ENCODE measurements around the gene TTN.

The TTN gene

DNA sequence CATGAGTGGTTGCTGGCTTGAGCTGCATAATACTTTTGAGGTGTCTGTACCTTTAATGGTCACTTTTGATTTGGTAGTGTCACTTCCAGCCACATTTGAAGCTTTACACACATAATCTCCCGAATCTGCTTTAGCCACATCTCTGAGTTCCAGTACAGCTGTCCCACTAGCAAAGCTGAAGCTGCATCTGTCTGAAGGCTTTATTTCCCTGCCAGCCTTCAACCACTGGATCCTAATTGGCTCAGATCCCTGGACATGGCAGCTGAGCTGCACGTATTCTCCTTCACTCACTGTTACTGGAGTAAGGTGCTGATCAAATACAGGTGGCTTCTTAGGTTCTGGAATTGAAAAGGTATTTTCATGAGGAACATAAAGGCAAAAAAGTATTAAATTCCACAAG, 99.7 kb downstream of the TTN start:
- H3K27me3 ChIP-seq (replicated peaks), result no peaks in the 10 kb centered on the region
- H3K36me3 ChIP-seq (replicated peaks), result no peaks in the 10 kb centered on the region
- DNase-seq, result no peak
- in situ Hi-C loops (cut with HindIII; ENCODE audit: low pct_ligation_motif_present, low sequenced_read_pairs), result no loop called here
- TF ChIP-seq, protein P1, sequence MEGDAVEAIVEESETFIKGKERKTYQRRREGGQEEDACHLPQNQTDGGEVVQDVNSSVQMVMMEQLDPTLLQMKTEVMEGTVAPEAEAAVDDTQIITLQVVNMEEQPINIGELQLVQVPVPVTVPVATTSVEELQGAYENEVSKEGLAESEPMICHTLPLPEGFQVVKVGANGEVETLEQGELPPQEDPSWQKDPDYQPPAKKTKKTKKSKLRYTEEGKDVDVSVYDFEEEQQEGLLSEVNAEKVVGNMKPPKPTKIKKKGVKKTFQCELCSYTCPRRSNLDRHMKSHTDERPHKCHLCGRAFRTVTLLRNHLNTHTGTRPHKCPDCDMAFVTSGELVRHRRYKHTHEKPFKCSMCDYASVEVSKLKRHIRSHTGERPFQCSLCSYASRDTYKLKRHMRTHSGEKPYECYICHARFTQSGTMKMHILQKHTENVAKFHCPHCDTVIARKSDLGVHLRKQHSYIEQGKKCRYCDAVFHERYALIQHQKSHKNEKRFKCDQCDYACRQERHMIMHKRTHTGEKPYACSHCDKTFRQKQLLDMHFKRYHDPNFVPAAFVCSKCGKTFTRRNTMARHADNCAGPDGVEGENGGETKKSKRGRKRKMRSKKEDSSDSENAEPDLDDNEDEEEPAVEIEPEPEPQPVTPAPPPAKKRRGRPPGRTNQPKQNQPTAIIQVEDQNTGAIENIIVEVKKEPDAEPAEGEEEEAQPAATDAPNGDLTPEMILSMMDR (IDR thresholded peaks at IDR 0.05; ENCODE audit: low read depth, low read length, missing control alignments), result no peak
- H3K27ac ChIP-seq, result no peak overlapping the region
- no peak overlapping the region for H3K4me3 ChIP-seq (ENCODE audit: low read depth, low read length)

- Histone ChIP-seq H3K27me3 (replicated peaks) (no peaks in the 10 kb centered on the region), H3K27ac (no peak overlapping the region), H3K4me3 (ENCODE audit: low read depth, low read length) (no peak overlapping the region), H3K36me3 (replicated peaks) (no peaks in the 10 kb centered on the region)
- TF ChIP-seq, protein P1 (IDR thresholded peaks at IDR 0.05; ENCODE audit: low read depth, low read length, missing control alignments), result no peak
- in situ Hi-C loops (cut with HindIII; ENCODE audit: low pct_ligation_motif_present, low sequenced_read_pairs), result no loop called here
- no peak for DNase-seq
Observed at GRCh38 chr2:178704876-178705275, 102.3 kb downstream of the TTN start.

DNA sequence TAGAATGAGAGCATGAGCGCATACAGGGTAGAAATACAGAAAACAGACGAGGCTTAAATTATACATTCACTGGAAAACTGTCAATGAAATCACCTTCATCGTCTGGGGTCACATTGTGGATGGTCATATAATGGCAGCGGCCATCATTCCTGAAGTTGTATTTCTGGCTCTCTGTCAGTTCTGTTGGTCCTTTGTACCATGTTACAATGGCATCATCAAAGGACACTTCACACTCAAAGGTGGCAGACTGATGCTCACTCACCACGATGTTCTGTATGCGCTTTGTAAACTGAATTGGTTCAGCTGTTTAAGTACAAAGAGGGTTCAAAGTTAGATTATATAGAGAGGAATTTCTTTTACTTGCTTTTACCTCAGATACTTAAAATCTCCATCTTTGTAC, 104.9 kb downstream of the TTN start:
- no peak for DNase-seq
- no peaks in the 10 kb centered on the region for H3K36me3 ChIP-seq (replicated peaks)
- H3K27me3 ChIP-seq (replicated peaks), result no peaks in the 10 kb centered on the region
- H3K4me3 ChIP-seq (ENCODE audit: low read depth, low read length), result no peak overlapping the region
- in situ Hi-C loops (cut with HindIII; ENCODE audit: low pct_ligation_motif_present, low sequenced_read_pairs), result no loop called here
- TF ChIP-seq, protein P1 (IDR thresholded peaks at IDR 0.05; ENCODE audit: low read depth, low read length, missing control alignments), result no peak
- no peak overlapping the region for H3K27ac ChIP-seq

- Histone ChIP-seq H3K36me3 (replicated peaks) (no peaks in the 10 kb centered on the region), H3K27me3 (replicated peaks) (no peaks in the 10 kb centered on the region), H3K27ac (no peak overlapping the region), H3K4me3 (ENCODE audit: low read depth, low read length) (no peak overlapping the region)
- DNase-seq, result no peak
- TF ChIP-seq, protein P1 (IDR thresholded peaks at IDR 0.05; ENCODE audit: low read depth, low read length, missing control alignments), result peak; percentile 86
- in situ Hi-C loops (cut with HindIII; ENCODE audit: low pct_ligation_motif_present, low sequenced_read_pairs), result no loop called here
Observed at GRCh38 chr2:178700922-178701342, 106.3 kb downstream of the TTN start.

DNA sequence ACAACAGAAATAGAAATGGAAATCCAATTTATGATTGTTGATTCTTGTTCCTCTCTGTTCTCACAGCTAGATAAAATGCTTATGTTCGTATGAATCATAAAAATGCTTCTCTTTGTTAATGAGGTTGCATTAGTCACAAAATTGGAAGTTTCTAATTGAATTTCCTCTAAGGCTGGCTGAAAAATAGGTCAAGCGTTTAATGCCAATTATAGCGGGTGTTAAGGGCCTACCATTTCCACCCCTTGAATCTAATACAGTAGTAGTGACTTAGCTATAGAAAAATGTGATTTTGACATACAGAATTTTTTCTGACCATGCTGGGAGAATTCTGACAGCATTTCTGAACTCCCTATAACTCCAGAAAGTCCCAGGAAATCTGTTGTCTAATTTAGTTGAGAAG, 107.1 kb downstream of the TTN start:
- no peak for DNase-seq
- H3K27ac ChIP-seq, result no peak overlapping the region
- in situ Hi-C loops (cut with HindIII; ENCODE audit: low pct_ligation_motif_present, low sequenced_read_pairs), result no loop called here
- H3K36me3 ChIP-seq (replicated peaks), result no peaks in the 10 kb centered on the region
- no peaks in the 10 kb centered on the region for H3K27me3 ChIP-seq (replicated peaks)
- TF ChIP-seq, protein P1 (IDR thresholded peaks at IDR 0.05; ENCODE audit: low read depth, low read length, missing control alignments), result no peak
- H3K4me3 ChIP-seq (ENCODE audit: low read depth, low read length), result no peak overlapping the region

- H3K4me3 ChIP-seq (ENCODE audit: low read depth, low read length), result no peak overlapping the region
- H3K27me3 ChIP-seq (replicated peaks), result no peaks in the 10 kb centered on the region
- no peaks in the 10 kb centered on the region for H3K36me3 ChIP-seq (replicated peaks)
- no peak for DNase-seq
- in situ Hi-C loops (cut with HindIII; ENCODE audit: low pct_ligation_motif_present, low sequenced_read_pairs), result no loop called here
- no peak overlapping the region for H3K27ac ChIP-seq
- TF ChIP-seq, protein P1 (IDR thresholded peaks at IDR 0.05; ENCODE audit: low read depth, low read length, missing control alignments), result no peak
Observed at GRCh38 chr2:178692845-178693244, 114.4 kb downstream of the TTN start.
